Embryonic facial prominence (tissue), 1 donor: ENCODE results near the gene BANP.
"Not testable (repeated sequence)": the region's sequence is repeated elsewhere in the genome, so short reads cannot be mapped to it uniquely, and the experiment has no call there.

ENCODE experiments used
- DNase-seq: peaks from one replicate; pipeline ENCODE4 v3.0.0-alpha.2; 2016; ENCODE audit errors: extremely low spot score

Gene BANP

DNA sequence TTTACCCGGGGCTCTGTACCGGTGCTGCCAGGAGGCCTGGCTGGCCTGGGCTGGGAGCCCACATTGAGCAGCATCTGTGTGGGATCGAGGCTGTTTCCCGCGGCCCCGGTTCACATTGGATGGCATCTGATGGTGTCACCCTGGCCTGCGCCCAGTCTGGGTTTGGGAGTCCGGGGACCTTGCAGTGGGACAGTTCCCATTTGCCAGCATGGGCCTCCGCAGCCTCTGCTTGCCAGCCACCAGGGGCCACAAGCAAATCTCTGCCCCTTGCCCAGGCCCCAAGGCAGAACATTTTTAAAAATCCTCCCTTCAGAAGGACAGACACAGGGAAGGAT, 64.5 kb downstream of the BANP start:
- DNase-seq: no peak

DNA sequence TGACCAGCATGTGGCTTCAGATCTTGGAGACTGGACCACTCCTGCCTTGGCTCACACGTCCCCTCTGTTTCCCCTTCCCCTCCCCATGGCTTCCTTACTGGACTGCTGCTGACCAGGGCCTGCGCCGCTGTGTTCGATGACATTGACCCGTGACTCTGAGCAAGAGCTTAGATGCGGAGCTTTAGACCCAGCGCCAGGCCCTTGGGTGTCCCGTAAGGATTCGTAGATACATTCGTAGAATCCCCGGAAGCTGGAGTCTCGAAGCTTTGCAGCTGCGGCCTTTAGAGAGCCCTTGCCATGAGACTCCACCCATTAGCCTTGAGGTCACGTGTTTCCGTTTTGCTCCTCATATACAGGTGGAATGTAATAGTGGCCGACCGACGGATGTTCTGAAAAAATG, 65.2 kb downstream of the BANP start:
- not testable (repeated sequence) for DNase-seq

DNA sequence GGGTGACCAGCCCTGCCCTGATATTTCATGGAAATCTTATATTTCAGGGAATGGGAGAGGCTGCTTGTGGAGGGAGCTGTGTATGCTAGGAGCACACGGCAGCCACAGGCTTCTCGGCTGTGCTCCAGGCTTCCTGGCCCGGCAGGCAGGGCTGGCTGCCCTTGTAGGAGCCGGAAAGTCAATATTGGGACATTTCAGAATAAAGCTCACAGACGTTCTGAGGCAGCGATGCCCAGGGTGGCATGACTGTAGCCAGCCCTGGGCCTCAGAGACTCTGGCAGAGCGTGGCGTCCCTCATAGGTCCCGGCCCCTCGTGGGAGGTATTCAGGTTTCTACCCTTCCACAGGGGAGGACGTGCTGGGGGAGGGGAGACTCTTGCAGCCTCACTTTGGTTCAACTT, 65.7 kb downstream of the BANP start:
- no peak for DNase-seq

DNA sequence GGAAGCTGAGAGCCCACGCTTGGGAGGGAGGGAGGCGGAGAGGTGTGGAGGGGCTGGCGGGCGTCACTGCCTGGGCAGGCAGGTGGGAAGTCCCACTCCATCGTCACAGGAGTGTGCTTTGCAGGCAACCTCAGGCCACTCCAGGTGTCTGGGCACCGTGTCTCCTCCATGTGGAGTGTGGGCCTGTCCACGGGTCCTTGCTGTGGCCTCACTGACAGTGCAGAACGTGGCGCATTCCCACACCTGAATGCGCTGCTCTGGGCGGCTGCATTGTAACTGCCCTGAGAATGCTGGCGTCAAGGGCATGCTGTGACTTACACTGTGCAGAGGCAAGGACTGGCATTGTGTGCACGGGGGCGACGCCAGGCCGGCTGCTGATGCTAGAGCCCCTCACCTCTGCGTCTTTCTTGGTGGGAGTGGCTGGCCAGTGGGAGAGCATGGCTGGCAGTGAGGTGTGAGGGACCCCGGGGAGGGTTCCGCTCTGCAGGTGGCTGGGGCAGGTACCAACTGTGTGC, 66.4 kb downstream of the BANP start:
- DNase-seq: no peak

DNA sequence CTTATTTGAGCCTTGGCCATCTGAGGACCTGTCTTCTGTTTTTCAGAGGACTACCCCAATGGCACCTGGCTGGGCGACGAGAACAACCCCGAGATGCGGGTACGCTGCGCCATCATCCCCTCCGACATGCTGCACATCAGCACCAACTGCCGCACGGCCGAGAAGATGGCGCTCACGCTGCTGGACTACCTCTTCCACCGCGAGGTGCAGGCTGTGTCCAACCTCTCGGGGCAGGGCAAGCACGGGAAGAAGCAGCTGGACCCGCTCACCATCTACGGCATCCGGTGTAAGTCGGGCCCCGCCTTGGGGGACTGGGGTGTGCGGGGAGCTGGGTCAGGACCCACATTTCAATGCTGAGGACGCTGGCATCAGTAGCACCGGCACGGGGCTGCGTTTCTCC, 67.1 kb downstream of the BANP start:
- not testable (repeated sequence) for DNase-seq

DNA sequence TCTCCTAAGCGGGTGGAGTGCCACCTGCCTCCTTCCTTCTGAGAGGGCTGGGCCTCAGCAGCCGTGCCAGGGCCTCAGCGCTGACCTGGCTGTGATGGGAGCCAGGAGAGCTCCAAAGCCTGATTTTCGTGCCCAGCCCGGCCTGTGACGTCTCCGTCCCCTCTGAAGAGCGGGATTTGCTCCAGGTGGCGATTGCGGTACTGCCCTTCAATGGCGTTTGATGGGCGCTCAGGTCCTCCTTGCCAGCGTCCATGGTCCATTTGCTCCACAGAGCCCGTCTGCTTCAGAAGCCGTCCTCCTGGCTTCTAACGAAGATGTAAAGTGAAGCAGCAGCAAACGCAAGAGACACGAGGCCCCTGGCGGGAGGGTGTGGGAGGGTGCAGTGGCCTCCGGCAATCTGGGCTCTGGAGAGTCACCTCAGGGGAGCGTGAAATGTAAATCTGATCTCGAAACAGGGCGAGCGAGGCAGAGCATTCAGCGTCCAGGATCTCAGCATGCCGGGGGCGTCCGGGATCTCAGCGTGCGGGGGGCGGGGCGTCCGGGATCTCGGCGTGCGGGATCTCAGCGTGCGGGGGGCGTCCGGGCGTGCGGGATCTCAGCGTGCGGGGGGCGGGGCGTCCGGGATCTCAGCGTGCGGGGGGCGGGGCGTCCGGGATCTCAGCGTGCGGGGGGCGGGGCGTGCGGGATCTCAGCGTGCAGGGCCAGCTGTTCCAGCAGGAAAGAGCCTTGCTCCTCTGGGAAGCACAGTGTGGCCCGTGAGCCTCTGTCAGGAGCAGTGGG, 68.0 kb downstream of the BANP start:
- not testable (repeated sequence) for DNase-seq

DNA sequence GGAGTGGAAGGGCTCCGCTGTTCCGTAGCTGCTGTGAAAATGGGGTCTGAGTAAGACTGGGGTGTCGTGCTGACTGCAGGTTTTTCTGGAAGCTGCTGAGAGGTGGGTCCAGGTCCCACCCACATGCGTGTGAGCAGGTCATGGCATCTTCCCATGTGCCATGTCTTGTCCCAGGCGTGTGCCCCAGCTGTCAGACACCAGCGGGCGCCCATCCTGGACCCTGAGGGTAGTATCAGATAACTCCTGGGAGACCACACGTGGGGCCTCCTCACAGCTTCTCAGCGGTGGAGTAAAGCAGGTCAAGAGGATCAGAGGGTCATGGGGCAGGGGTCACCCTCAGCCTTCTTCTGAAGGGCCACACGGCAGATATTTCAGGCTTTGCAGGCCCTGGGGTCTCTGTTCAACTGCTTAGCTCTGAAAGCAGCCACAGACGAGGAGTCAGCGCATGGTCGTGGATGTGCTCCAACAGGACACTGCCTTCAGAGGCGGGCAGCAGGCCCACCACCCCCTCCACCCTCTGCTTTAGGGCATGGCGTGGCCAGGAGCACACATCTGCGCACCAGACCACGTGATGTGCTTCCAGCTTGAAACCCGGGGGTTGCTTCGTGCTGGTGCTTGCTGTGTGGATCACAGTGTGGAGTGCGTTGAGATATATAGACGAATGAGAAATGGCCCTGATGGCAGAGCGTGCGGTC, 68.7 kb downstream of the BANP start:
- DNase-seq: no peak

DNA sequence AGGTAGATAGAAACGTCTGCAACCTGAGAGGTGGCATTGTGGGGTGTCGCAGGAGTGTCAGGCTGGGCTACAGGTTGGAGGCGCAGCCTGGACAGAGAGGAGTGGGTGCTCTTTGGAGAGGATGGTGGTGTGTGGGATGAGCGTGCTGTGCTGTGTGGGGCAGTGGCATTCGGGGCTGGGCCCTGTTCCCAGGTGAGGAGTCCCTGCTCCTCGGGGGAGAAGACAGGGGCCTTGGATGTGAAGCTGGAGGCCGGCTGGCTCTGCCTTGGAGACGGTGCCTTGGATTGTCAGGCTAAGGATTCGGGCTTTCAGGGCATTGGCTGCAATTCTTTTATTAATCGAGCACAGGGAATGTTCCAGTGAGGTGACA, 69.3 kb downstream of the BANP start:
- DNase-seq: no peak

DNA sequence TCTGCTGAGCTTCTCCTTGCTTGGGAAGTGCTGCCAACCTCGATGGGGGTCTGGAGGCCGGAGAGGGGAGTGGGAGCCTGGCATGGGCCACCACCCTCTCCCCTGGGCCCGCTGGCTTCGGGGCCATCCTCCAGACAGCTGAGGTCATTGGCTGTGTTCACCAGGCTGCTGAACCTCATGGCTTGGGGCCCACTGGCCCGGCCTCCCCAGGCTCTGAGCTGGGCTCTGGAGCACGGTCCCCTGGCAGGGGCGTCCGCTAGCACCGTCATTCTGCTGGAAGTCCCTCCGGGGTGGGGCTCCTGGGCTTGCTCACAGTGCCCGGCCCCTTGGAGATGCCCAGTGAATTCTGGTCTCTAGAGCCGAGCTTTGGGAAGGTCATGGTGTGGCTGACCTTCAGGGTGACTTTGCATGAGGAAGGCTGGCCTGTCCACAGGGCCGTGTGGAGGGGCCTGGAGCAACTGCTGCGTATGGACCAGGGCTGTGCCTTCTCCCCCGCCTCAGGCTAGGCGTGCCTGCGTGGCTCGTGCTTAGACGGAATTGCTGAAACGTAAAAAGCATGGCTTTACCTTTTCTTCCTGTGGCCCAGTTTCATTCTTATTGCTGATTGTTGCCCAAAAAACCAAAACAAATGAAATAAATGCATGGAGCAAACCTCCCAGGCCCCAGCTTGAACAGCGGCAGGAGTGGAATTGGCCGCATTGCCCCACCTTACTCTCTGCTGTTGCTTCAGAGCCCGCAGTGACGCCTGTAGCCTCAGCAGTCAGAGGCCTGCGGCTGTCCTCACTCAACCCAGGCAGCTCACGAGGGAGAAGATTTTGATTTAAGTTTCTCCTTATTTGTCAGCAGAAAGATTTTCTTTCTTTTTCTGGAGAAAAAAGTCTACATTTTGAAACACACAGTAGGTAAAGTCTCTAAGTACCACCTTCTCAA, 70.1 kb downstream of the BANP start:
- not testable (repeated sequence) for DNase-seq

DNA sequence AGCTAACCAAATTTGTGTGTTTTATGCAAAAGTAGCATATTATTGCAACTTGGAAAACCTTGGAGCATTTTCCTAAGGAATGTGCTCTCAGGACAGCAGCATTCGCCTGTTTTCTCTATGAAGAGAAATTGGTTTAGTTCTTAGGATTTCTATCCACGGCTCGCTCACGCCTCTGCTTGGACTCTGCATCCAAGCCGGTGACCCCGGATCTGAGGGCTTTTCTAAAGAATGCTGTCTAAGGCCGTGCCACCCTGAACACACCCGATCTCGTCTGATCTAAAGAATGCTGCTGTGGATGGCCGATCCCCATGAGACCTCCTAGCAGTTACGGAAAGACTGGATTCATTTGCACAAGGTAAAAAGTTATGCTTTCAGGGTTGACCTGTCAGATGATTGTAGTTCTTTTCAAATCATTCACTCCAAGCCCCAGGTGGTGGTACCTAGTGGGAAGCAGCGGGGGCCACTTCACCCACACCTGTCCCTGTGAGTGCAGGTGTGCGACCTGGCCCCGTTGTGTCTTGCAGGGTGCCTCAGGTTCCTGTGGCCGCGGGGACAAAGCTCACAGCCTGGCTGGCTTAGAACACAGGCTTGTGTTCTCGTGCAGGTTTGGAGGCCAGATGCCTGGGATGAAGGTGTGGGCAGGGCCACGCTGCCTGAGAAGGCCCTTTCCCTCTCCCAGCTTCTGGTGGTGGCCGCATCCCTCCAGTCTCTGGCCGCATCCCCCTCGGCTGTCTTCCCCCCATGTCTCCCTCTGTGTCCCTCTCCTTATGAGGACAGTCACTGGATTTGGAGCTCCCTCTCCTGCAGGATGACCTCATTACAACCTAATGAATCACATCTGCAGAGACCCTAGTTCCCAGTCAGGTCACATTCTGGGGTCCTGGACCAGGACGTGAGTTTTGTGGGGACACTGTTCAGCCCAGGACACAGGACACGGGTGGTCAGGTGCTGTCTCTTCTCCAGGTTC, 71.1 kb downstream of the BANP start:
- DNase-seq: no peak

DNA sequence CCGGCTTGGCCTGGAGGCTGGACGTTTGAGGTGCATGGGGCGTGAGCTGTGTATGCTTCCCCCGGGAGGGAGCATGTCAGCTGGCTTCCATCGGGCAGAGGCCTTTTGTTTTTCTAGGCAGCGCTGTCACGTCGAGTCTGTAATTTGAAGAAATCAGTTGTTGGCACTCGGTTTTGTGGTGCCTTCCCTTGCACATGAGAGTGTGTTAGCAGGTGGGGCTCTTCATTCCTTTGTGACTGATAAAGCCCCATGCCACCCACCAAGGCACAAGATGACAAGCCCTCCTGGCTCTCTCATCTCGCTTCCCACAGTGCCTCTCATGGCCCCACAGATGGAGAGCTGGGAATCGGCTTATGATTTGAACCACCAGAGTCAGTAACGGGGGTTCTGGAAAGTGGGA, 72.1 kb downstream of the BANP start:
- DNase-seq: no peak

DNA sequence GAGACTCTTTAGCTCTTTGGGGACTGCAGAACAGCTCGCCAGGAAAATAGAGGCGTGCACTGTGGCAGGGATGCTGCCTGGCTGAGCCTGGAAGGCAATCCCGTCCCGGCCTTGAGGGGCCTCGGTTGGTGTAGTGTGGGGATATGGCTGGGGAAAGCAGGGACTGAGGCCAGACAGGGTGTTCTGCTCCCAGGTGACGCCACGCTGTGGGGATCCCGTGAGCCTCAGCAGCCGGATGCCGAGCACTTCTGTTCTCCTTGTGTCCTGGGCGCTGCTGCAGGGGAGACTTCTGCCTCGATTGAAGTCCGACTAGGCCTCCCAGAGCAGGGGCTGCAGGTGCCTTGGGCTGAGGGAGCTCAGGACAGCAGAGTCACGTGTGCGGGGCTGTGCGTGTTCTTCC, 72.6 kb downstream of the BANP start:
- DNase-seq: no peak

DNA sequence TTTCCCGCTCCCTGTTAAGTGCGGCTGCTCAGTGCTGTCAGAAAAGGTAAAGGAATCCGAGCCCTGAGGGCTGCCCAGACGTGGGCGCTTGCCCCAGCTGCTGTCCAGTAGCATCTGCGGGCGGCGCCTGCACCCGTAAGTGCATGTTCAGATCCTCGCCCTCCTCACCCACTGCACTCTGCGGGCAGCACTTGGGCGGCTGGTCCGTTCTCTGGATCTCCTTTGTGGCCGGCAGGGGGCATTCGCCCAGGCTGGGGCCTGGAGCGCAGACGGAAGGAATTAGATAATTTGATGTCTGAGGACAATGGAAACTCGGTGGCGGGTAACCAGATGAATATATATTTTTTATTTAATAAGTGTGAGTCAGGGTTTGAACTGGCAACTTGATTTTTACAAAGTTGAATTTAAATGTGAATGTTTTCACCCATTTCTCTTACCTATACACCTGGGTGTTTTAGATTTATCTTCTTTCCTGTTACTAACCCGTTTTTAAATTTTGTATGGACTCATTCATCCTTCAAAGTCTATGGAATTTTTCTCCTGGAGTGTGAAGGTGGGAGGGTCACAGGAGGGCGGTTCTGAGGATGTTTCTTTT, 73.4 kb downstream of the BANP start:
- not testable (repeated sequence) for DNase-seq

DNA sequence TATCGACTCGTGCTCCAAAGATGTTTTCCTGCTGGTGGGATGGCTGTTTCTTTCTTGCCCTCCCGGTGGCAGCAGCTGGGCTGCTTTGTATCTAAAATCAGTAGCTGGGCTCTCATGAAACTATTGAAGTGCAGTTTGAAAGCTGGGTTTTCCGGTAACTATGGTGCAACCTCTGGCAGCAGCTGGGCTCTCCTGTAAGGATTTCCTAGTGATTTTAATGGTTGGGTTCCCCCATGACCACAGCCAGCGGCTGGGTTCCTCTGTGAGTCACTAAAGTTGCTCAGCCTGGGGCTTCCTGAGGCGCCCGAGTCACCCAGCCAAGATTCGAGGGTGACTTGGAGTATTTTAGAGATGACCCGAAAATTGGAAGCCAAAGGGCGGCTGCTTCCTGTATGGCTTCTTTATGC, 73.9 kb downstream of the BANP start:
- not testable (repeated sequence) for DNase-seq

DNA sequence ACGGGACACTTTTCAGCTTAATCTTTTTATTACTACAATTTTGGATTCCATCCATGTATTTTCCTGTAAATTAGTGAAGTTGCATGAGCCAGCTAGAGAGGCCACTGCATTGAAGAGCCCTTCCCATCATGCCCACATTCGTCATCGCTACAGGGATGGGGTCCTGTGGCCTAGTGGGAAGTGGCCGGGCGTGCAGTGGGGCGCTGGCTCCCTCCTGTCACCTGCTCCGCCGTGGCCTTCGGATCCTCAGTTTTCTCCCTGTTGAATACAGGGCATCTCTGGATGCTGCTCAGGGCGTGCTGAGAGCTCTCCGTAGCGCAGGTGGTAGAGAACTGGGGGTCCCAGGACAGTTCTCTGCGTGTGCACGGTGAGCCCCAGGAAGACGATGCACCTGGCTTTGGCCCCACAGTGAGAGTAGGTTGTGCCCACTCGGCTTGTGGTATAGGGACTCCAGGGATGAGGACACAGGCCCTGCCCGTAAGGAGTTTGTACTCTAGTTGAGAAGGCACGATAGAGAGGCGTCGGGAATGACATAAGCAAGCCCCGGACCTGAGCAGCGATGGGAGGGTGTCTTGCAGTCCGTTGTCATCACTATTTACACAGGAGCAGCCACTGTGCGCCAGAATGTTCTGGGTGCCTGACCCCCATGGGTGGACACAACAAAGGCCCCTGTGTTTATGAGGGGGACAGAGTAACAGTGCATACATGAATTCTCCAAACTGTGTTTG, 74.8 kb downstream of the BANP start:
- not testable (repeated sequence) for DNase-seq

DNA sequence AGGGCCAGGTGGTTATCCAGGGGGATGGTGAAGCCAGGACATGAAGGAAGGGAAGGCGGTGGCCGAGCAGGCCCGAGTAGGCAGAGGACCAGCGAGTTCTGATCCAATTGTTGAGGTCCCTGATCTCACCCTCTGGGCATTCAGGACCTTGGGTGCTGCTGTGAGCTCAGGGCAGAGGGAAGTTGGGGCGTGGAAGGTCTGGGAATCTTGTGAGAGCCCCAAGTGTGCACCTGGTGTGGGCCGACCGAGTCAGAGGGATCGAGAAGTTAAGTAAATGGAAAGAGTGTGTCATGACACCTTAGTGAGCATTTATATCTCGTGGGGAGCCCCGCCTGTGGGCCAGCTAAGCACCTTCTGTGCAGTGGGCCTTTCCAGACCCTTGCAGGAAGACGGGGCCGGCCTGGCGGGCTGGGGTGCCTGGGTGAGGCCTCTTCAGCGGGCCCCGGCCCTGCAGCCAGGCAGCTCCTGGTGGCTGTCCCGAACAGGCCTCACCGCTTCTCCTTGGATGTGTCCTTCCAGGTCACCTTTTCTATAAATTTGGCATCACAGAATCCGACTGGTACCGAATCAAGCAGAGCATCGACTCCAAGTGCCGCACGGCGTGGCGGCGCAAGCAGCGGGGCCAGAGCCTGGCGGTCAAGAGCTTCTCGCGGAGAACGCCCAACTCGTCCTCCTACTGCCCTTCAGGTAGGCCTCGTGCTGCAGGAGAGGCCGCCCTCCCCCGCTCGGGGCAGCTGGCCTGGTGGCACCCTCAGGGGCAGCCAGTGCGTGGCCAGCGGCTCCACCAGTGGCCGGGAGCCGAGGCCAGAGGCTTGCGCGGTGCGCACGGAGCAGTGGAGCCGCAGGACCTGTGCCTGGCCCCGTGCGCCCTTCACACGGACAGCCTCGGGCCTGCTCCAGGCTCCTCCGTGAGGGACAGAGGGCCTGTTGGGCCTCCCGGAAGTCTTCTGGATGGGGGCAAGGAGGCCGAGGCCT, 76.0 kb downstream of the BANP start:
- no peak for DNase-seq

DNA sequence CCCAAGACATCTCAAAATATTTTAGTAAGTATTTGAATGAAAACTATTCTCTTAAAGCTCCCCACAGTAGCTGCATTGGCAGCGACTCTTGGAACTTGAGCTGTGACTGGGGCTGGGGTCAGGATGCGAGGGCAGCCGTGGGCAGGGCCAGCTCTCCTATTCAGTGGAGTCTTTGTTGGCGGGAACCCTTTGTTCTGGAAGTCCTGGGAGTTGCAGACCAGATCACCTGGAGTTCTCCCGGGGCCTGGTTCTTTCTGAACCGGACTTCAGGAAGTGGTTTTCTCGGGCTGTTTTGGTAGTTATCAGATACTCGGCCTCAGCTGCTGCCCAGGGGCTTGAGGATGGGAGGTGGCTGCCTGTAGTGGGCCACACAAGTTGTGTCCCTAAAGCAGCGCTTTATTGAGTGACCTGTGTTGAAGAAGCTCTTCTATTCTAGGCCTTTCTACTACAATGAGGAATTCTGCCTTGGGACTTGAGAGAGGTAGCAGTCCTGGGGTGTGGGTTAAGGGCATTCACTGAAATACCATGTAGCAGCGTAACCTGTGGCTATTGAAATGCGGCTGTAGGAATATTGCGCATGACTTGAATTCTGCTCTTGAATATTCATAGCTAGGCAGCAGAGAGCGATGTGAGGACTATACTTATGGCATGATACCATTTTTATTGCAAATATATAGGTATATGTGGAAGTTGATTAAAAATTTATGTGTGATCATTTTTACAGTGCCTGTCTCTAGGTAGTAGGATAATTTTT, 77.1 kb downstream of the BANP start:
- not testable (repeated sequence) for DNase-seq

DNA sequence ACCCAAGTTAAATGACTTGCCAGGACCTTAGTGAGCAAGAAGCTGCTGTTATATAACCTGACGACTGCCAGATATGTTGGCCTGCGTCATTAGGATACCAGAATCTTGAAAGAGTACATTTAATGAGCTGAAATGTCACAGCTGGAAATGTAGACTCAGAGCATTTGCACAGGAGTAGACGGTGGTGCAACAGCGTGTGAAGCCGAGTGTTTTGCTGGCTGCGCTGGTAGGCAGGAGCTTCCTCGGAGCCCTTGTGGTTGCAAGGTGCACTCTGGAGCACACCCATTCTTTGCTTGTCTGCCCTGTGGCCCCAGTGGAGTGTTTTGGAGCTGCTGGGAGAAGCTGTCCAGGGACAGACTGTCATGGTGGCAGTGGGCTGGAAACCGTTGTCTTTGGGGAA, 79.3 kb downstream of the BANP start:
- no peak for DNase-seq
